H1 (cell line): ENCODE measurements around the gene GFRA4. TPM values are rescaled to one million over a fixed set of nuclear protein-coding genes. Genes with fewer than 3 reads are reported as not detected.
A peak's percentile ranks its signal among the peaks of the same experiment; 100 is the strongest.

Source experiments
- CTCF ChIA-PET: fragments of 300-600 bp; sonication (Branson Sonifier 250); formaldehyde crosslinking; loops from one replicate; lab custom pipeline; 2021; ENCODE audit not compliant: partially characterized antibody; lab: Charles Lee
- POLR2A ChIA-PET: fragments of 300-600 bp; sonication (Branson Sonifier 250); formaldehyde crosslinking; loops from one replicate; lab custom pipeline; 2021; ENCODE audit warnings: inconsistent platforms; ENCODE audit not compliant: partially characterized antibody; lab: Charles Lee
- DNase-seq, 2 experiments: peaks; one replicate each; pipeline versions ENCODE4 v3.0.0 to v3.0.0-alpha.2; 2010 to 2022; ENCODE audit warnings: low spot score in 2 of 2, low read depth in 1 of 2, mixed read lengths in 1 of 2
- FAIRE-seq: peaks from 2 replicates; lab custom pipeline; 2011; peaks lifted over from hg19 to GRCh38; lab: Jason Lieb, UNC
- H2AFZ ChIP-seq: 2 replicates; pipeline ENCODE4 v1.8.1; 2012; ENCODE audit warnings: low read length, inconsistent platforms
- H2AK5ac ChIP-seq: 2 replicates; pipeline ENCODE4 v1.6.1; 2013; ENCODE audit warnings: low read depth, low read length
- H2BK120ac ChIP-seq: replicated peaks from 2 replicates; pipeline ENCODE3; 2013; ENCODE audit warnings: low read depth, low read length, inconsistent platforms
- H2BK12ac ChIP-seq: 2 replicates; pipeline ENCODE4 v1.6.1; 2013; ENCODE audit warnings: low read depth, low read length
- H2BK15ac ChIP-seq: 2 replicates; pipeline ENCODE4 v1.6.1; 2013; ENCODE audit warnings: low read length
- H2BK20ac ChIP-seq: 2 replicates; pipeline ENCODE4 v1.6.1; 2013; ENCODE audit warnings: low read length
- H2BK5ac ChIP-seq: 2 replicates; pipeline ENCODE4 v1.6.1; 2013; ENCODE audit warnings: low read depth, low read length
- H3K14ac ChIP-seq: 2 replicates; pipeline ENCODE4 v1.6.1; 2013; ENCODE audit warnings: inconsistent platforms; ENCODE audit not compliant: insufficient read length
- H3K18ac ChIP-seq: 2 replicates; pipeline ENCODE4 v1.6.1; 2013; ENCODE audit warnings: low read length; ENCODE audit errors: extremely low read depth
- H3K23ac ChIP-seq: 2 replicates; pipeline ENCODE4 v1.6.1; 2013; ENCODE audit warnings: inconsistent platforms; ENCODE audit not compliant: insufficient read length
- H3K23me2 ChIP-seq: 2 replicates; pipeline ENCODE4 v1.6.1; 2013; ENCODE audit warnings: low read depth, low read length
- H3K27ac ChIP-seq: 2 replicates; pipeline ENCODE4 v1.6.1; 2011; ENCODE audit warnings: low read depth, low read length, inconsistent platforms
- H3K27me3 ChIP-seq, 4 experiments: replicated peaks in 1 of 4; 1 replicate in 1 of 4; 2 replicates in 3 of 4; pipeline versions ENCODE4 v1.6.1 to v1.8.1; 2011 to 2013; ENCODE audit warnings: low read length in 3 of 4, mild to moderate bottlenecking in 3 of 4, inconsistent platforms in 2 of 4, mixed read lengths in 2 of 4, moderate library complexity in 1 of 4; ENCODE audit not compliant: control insufficient read depth in 3 of 4, insufficient read depth in 3 of 4; ENCODE audit errors: extremely low read depth in 1 of 4
- H3K36me3 ChIP-seq, 4 experiments: 2 replicates each; pipeline versions ENCODE4 v1.6.1 to v1.8.1; 2011 to 2013; ENCODE audit warnings: mild to moderate bottlenecking in 4 of 4, low read length in 3 of 4, moderate library complexity in 2 of 4, control low read depth in 1 of 4, inconsistent platforms in 1 of 4; ENCODE audit not compliant: insufficient read depth in 4 of 4, control insufficient read depth in 2 of 4
- H3K4ac ChIP-seq: replicated peaks from 2 replicates; pipeline ENCODE3; 2013; ENCODE audit warnings: low read length, low read depth, mixed read lengths, inconsistent platforms; ENCODE audit not compliant: insufficient read length
- H3K4me1 ChIP-seq, 4 experiments: replicated peaks in 1 of 4; 1 replicate in 1 of 4; 2 replicates in 3 of 4; pipeline versions ENCODE4 v1.6.1 to v1.8.1; 2011 to 2013; ENCODE audit warnings: low read length in 3 of 4, inconsistent platforms in 2 of 4, mixed read lengths in 1 of 4; ENCODE audit not compliant: insufficient read depth in 4 of 4, control insufficient read depth in 3 of 4
- H3K4me2 ChIP-seq, 2 experiments: 2 replicates each; pipeline versions ENCODE4 v1.6.1 to v1.8.1; 2011 to 2013; ENCODE audit warnings: low read depth in 2 of 2, low read length in 2 of 2, control low read depth in 1 of 2, inconsistent platforms in 1 of 2, mild to moderate bottlenecking in 1 of 2; ENCODE audit not compliant: insufficient read depth in 1 of 2
- H3K4me3 ChIP-seq, 4 experiments: fragments of 200-600, 300-600 bp in 1 of 4; sonication (generic), shearing (Covaris generic), sonication (Bioruptor Twin) in 1 of 4; 2 replicates each; pipeline versions ENCODE4 v1.5.1 to v1.8.1; 2011 to 2016; ENCODE audit warnings: low read length in 4 of 4, low read depth in 3 of 4, control low read depth in 2 of 4, inconsistent platforms in 2 of 4, mild to moderate bottlenecking in 2 of 4, mixed read lengths in 1 of 4, moderate library complexity in 1 of 4; ENCODE audit not compliant: insufficient read depth in 2 of 4; ENCODE audit errors: extremely low read depth in 1 of 4
- H3K56ac ChIP-seq: replicated peaks from 2 replicates; pipeline ENCODE3; 2013; ENCODE audit warnings: low read depth, mild to moderate bottlenecking, mixed read lengths, low read length, inconsistent platforms; ENCODE audit not compliant: insufficient read length
- H3K79me1 ChIP-seq: 2 replicates; pipeline ENCODE4 v1.6.1; 2013; ENCODE audit warnings: low read depth, low read length, control low read depth
- H3K79me2 ChIP-seq, 2 experiments: 2 replicates each; pipeline versions ENCODE4 v1.6.1 to v1.8.1; 2012 to 2013; ENCODE audit warnings: low read length in 2 of 2, mild to moderate bottlenecking in 2 of 2, inconsistent platforms in 1 of 2; ENCODE audit not compliant: insufficient read depth in 2 of 2, control insufficient read depth in 1 of 2
- H3K9ac ChIP-seq, 4 experiments: replicated peaks in 1 of 4; 1 replicate in 1 of 4; 2 replicates in 3 of 4; pipeline versions ENCODE4 v1.6.1 to v1.8.1; 2011 to 2013; ENCODE audit warnings: low read depth in 3 of 4, low read length in 3 of 4, control low read depth in 2 of 4, mild to moderate bottlenecking in 2 of 4, moderate library complexity in 2 of 4, inconsistent platforms in 1 of 4; ENCODE audit errors: extremely low read depth in 1 of 4
- H3K9me3 ChIP-seq, 2 experiments: 2 replicates each; pipeline versions ENCODE4 v1.6.1 to v1.8.1; 2012 to 2013; ENCODE audit warnings: mild to moderate bottlenecking in 2 of 2, moderate library complexity in 2 of 2, control low read depth in 1 of 2, inconsistent platforms in 1 of 2, low read depth in 1 of 2, low read length in 1 of 2, mixed read lengths in 1 of 2; ENCODE audit not compliant: insufficient read depth in 2 of 2
- H4K20me1 ChIP-seq, 2 experiments: replicated peaks in 1 of 2; 2 replicates each; pipeline versions ENCODE3 to v1.8.1; 2011 to 2013; ENCODE audit warnings: inconsistent platforms in 2 of 2, low read length in 2 of 2, mild to moderate bottlenecking in 1 of 2; ENCODE audit not compliant: insufficient read depth in 2 of 2, control insufficient read depth in 1 of 2
- H4K5ac ChIP-seq: 2 replicates; pipeline ENCODE4 v1.6.1; 2013; ENCODE audit warnings: low read length, low read depth, mixed read lengths, inconsistent platforms; ENCODE audit not compliant: insufficient read length
- H4K8ac ChIP-seq: 2 replicates; pipeline ENCODE4 v1.8.0; 2013; ENCODE audit warnings: mild to moderate bottlenecking, moderate library complexity, low read length, inconsistent platforms; ENCODE audit not compliant: insufficient read depth; ENCODE audit errors: extremely low read depth
- H4K91ac ChIP-seq: replicated peaks from 2 replicates; pipeline ENCODE3; 2013; ENCODE audit warnings: low read length, mixed read lengths, inconsistent platforms; ENCODE audit not compliant: insufficient read length
- CEBPB ChIP-seq: IDR thresholded peaks from 2 replicates; pipeline ENCODE4 v1.6.1; 2012; ENCODE audit warnings: low read depth, low read length
- CHD2 ChIP-seq: IDR thresholded peaks from 2 replicates; pipeline ENCODE4 v1.6.1; 2012; ENCODE audit warnings: low read length, improper control_type of control experiment
- CREB1 ChIP-seq: IDR thresholded peaks from 2 replicates; pipeline ENCODE4 v1.6.1; 2012; ENCODE audit warnings: inconsistent platforms
- KDM1A ChIP-seq: fragments of 200-600, 300-600 bp; sonication (generic); IDR thresholded peaks from 2 replicates; pipeline ENCODE4 v1.7.1; 2016; ENCODE audit warnings: mild to moderate bottlenecking, low read length, borderline replicate concordance
- KDM5A ChIP-seq: fragments of 200-600 bp; IDR thresholded peaks from 2 replicates; pipeline ENCODE4 v1.7.1; 2012; ENCODE audit warnings: mild to moderate bottlenecking, low read length, inconsistent platforms, mixed read lengths
- RAD21 ChIP-seq, 2 experiments: IDR thresholded peaks in 1 of 2; conservative IDR thresholded peaks in 1 of 2; 2 replicates each; pipeline ENCODE4 v1.6.1; 2011; ENCODE audit warnings: low read depth in 2 of 2, low read length in 2 of 2, improper control_type of control experiment in 1 of 2, inconsistent platforms in 1 of 2, mild to moderate bottlenecking in 1 of 2, moderate library complexity in 1 of 2
- TAF1 ChIP-seq: IDR thresholded peaks from 2 replicates; pipeline ENCODE4 v1.6.1; 2011; ENCODE audit warnings: mild to moderate bottlenecking, low read depth, low read length
- TBP ChIP-seq: IDR thresholded peaks from 2 replicates; pipeline ENCODE4 v1.6.1; 2011; ENCODE audit warnings: low read depth, low read length, improper control_type of control experiment
- WGBS, 2 experiments: shearing (Covaris generic) in 1 of 2; methylation state at CpG; one replicate each; pipeline versions ENCODE4 v1.1.6 to v1.1.7; 2013 to 2015; ENCODE audit warnings: low lambda C conversion rate in 2 of 2, mixed read lengths in 2 of 2, inconsistent platforms in 1 of 2, low coverage in 1 of 2, missing lambda C conversion rate in 1 of 2; ENCODE audit not compliant: insufficient replicate concordance in 2 of 2, insufficient coverage in 1 of 2, insufficient read length in 1 of 2; ENCODE audit errors: extremely low coverage in 1 of 2, missing lambda C conversion rate in 1 of 2; 5-methylcytosine and 5-hydroxymethylcytosine counted together
- polyA plus RNA-seq, 7 experiments: library from polyadenylated mRNA; depleted of rRNA in 3 of 7; stranded (reverse) in 5 of 7; unstranded in 2 of 7; fragments of >200 nt in 5 of 7; fragments of 200-250 nt in 2 of 7; gene quantifications; 1 replicate in 5 of 7; 2 replicates in 1 of 7; 4 replicates in 1 of 7; pipeline versions ENCODE4 v1.2.1 to v1.2.3, GENCODE V29; 2011 to 2013; ENCODE audit warnings: missing spikeins in 2 of 7, mixed read lengths in 2 of 7
- total RNA-seq: library from RNA; stranded (reverse); fragmentation: NEBNext Ultra II Directional; extraction: Animal tissue kit (Norgen Biotek cat#: 25700); gene quantifications from 2 replicates; pipeline ENCODE4 v1.2.1, GENCODE V29; 2021
- TF ChIP-seq, protein P1 (sequence below), 3 experiments: IDR thresholded peaks; 1 replicate in 2 of 3; 2 replicates in 1 of 3; pipeline versions ENCODE4 v1.5.1 to v1.6.1; 2011; ENCODE audit warnings: low read length in 3 of 3, mild to moderate bottlenecking in 3 of 3, inconsistent platforms in 2 of 3, low read depth in 1 of 3, moderate library complexity in 1 of 3; ENCODE audit not compliant: insufficient read depth in 1 of 3; ENCODE audit errors: control extremely low read depth in 1 of 3
- TF ChIP-seq, protein P2 (sequence below): IDR thresholded peaks from 2 replicates; pipeline ENCODE4 v1.6.1; 2012; ENCODE audit warnings: low read length, inconsistent platforms

GFRA4 gene
- total and polyA plus RNA-seq, 2 of the 8 experiments (the other 6 are each of a cell fraction or from before 2014, with no cell fraction given) = 0.05 TPM; not detected in 1

DNA sequence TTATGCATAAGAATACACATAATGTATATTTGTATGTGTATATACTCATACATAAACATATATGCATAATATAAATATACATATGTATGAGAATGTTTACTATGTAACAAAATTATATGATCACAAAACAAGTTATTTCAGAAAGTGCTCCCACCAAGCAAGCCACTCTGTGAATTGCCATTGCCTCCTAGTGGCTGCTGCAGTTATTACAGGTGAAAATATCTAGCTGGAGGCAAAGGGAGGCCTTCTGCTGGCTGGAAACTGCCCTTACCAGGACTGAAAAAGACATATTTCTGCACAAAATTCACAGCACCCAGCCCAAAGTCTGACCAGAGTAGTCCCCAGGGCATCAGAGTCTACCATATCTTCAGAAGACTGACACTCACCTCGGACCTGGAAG lies 33.0 kb upstream of the GFRA4 start:
- Histone ChIP-seq H3K23ac (no peak overlapping the region), H3K23me2 (no peaks in the 10 kb centered on the region), H2AK5ac (no peak overlapping the region), H3K36me3 (no peaks in the 10 kb centered on the region), H2BK120ac (no peak overlapping the region), H3K4me1 (no peaks in the 10 kb centered on the region), H2BK5ac (no peak overlapping the region), H4K20me1 (no peaks in the 10 kb centered on the region), H3K27ac (no peak overlapping the region), H3K4me3 (no peak overlapping the region), H3K27me3 (no peaks in the 10 kb centered on the region), H4K5ac (no peak overlapping the region), H3K79me2 (no peaks in the 10 kb centered on the region), H3K9ac (no peak overlapping the region), H3K79me1 (no peaks in the 10 kb centered on the region), H4K91ac (no peak overlapping the region), H3K4me2 (no peak overlapping the region), H4K8ac (no peak overlapping the region), H3K56ac (no peak overlapping the region), H3K9me3 (peaks cover 4 to 6% of the 10 kb centered on the region in 2 experiments; a peak in 2 of 4 replicates), H2BK20ac (no peak overlapping the region), H2BK15ac (no peak overlapping the region), H3K18ac (no peak overlapping the region), H3K14ac (no peak overlapping the region), H2AFZ (no peak overlapping the region), H3K4ac (no peak overlapping the region), H2BK12ac (no peak overlapping the region)
- ChIA-PET POLR2A (interaction anchor here (1.1 to 1.5 kb wide), 2 partner anchors 24 to 45 kb away, joined by 3 to 4 read pairs; no protein-coding TSS in a partner anchor), CTCF (interaction anchor here (0.6 to 45.1 kb wide), 26 partner anchors 4 to 452 kb away, joined by 3 to 1432 read pairs (median 4); partner anchors contain the start of genes ADAM33, ADISSP and SIGLEC1)
- DNase-seq (no peak), FAIRE-seq (no peak)
- 100% methylated on average over 1 of the region's 1 CpG; no CpG with 5 or more reads in 1 of the 2 experiments for WGBS, 2 experiments
- TF ChIP-seq RAD21 (IDR thresholded peaks at IDR 0.05 in 1 of 2, conservative IDR thresholded peaks at IDR 0.05 in 1 of 2; ENCODE audit: low read depth in 2 of 2, low read length in 2 of 2) = peak; percentile 60 to 61
- TF ChIP-seq, protein P1, sequence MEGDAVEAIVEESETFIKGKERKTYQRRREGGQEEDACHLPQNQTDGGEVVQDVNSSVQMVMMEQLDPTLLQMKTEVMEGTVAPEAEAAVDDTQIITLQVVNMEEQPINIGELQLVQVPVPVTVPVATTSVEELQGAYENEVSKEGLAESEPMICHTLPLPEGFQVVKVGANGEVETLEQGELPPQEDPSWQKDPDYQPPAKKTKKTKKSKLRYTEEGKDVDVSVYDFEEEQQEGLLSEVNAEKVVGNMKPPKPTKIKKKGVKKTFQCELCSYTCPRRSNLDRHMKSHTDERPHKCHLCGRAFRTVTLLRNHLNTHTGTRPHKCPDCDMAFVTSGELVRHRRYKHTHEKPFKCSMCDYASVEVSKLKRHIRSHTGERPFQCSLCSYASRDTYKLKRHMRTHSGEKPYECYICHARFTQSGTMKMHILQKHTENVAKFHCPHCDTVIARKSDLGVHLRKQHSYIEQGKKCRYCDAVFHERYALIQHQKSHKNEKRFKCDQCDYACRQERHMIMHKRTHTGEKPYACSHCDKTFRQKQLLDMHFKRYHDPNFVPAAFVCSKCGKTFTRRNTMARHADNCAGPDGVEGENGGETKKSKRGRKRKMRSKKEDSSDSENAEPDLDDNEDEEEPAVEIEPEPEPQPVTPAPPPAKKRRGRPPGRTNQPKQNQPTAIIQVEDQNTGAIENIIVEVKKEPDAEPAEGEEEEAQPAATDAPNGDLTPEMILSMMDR (IDR thresholded peaks at IDR 0.05; ENCODE audit: control extremely low read depth in 1 of 3, insufficient read depth in 1 of 3, low read depth in 1 of 3, low read length in 3 of 3) = peak in 2 of 3 experiments; percentile 61 to 68; a peak in 3 of 4 replicates
- TF ChIP-seq CHD2 = no peak
- no peak for TF ChIP-seq TBP
- TF ChIP-seq KDM5A = no peak
- no peak for TF ChIP-seq CEBPB
- TF ChIP-seq, protein P2, sequence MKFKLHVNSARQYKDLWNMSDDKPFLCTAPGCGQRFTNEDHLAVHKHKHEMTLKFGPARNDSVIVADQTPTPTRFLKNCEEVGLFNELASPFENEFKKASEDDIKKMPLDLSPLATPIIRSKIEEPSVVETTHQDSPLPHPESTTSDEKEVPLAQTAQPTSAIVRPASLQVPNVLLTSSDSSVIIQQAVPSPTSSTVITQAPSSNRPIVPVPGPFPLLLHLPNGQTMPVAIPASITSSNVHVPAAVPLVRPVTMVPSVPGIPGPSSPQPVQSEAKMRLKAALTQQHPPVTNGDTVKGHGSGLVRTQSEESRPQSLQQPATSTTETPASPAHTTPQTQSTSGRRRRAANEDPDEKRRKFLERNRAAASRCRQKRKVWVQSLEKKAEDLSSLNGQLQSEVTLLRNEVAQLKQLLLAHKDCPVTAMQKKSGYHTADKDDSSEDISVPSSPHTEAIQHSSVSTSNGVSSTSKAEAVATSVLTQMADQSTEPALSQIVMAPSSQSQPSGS = no peak
- TF ChIP-seq KDM1A = no peak
- no peak for TF ChIP-seq CREB1
- TF ChIP-seq TAF1 = no peak
